ENCODE results near the gene ADGRB3. TPM values are rescaled to one million over a fixed set of nuclear protein-coding genes. Genes with fewer than 3 reads are reported as not detected.

Gene ADGRB3
- total and polyA plus RNA-seq, 2 donors (not counting 3 experiments of a cell fraction or from before 2014, with no cell fraction given) = not detected

DNA sequence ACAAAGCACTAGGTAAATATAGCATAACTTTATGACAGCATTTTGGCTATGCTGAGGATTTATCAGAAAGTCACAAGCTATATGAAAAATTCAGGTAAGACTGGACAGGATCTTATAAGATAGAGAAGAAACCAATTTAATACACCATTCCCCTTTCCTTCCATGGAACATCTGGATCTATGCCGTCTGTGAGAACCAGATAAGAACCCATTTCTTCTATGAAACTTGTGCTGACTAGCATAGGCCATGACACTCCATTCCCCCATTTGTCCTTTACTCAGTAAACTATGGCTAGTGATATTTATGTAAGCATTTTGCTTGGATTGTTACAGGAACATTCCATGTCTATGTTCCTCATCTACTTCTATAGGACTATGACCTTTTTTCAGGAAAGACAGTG, 437.7 kb downstream of the ADGRB3 start:
- no peak for FAIRE-seq
- H3K4me3 ChIP-seq (replicated peaks in 1 of 3; ENCODE audit: insufficient read depth in 1 of 3, low read depth in 1 of 3, low read length in 3 of 3) = no peak overlapping the region
- CTCF ChIA-PET = no interaction called here
- dilution Hi-C loops (cut with MboI; ENCODE audit: extremely low pct_ligation_motif_present, low sequenced_read_pairs) = no loop called here
- intact Hi-C loops (cut with micrococcal nuclease) = no loop called here
- no peaks in the 10 kb centered on the region for H3K9me3 ChIP-seq (replicated peaks; ENCODE audit: control insufficient read depth, insufficient read depth, low read length)
- no peak overlapping the region for H2AFZ ChIP-seq (ENCODE audit: low read depth, low read length)
- no peaks in the 10 kb centered on the region for H3K4me1 ChIP-seq (ENCODE audit: control insufficient read depth, extremely low read depth, insufficient read depth, low read length)
- no TSS peak for BruUV-seq (replicated peaks)
- DNase-seq (ENCODE audit: low read depth, low spot score) = no peak
- H3K79me2 ChIP-seq (ENCODE audit: control insufficient read depth, insufficient read depth, low read length) = no peaks in the 10 kb centered on the region
- H3K36me3 ChIP-seq (ENCODE audit: control insufficient read depth in 2 of 2, extremely low read depth in 1 of 2, insufficient read depth in 2 of 2, low read length in 2 of 2) = no peaks in the 10 kb centered on the region
- POLR2A ChIA-PET = no interaction called here
- no peaks in the 10 kb centered on the region for H4K20me1 ChIP-seq (replicated peaks; ENCODE audit: control insufficient read depth, extremely low read depth, insufficient read depth, low read length)
- H3K9ac ChIP-seq (replicated peaks; ENCODE audit: extremely low read depth, insufficient read depth, low read length) = no peak overlapping the region
- no peaks in the 10 kb centered on the region for H3K27me3 ChIP-seq (ENCODE audit: control insufficient read depth in 2 of 2, insufficient read depth in 2 of 2, low read length in 2 of 2)
- no peak overlapping the region for H3K27ac ChIP-seq (ENCODE audit: insufficient read depth, low read depth, low read length)
- H3K9me1 ChIP-seq (replicated peaks; ENCODE audit: control insufficient read depth, extremely low read depth, insufficient read depth, low read length) = no peaks in the 10 kb centered on the region
- TF ChIP-seq POLR2A (IDR thresholded peaks at IDR 0.05; ENCODE audit: low read depth, low read length) (no peak), JUN (IDR thresholded peaks at IDR 0.05; ENCODE audit: borderline replicate concordance, insufficient read depth, insufficient read length, low read depth) (no peak), MYC (IDR thresholded peaks at IDR 0.05; ENCODE audit: low read depth, low read length) (no peak), POLR2AphosphoS5 (IDR thresholded peaks at IDR 0.05; ENCODE audit: insufficient read depth, low read depth, low read length) (no peak), FOS (IDR thresholded peaks at IDR 0.05; ENCODE audit: borderline replicate concordance, insufficient read depth, low read length) (no peak)
- TF ChIP-seq, protein P1, sequence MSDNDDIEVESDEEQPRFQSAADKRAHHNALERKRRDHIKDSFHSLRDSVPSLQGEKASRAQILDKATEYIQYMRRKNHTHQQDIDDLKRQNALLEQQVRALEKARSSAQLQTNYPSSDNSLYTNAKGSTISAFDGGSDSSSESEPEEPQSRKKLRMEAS (IDR thresholded peaks at IDR 0.05; ENCODE audit: insufficient read depth, insufficient read length) = no peak
- no peak overlapping the region for H3K4me2 ChIP-seq (ENCODE audit: insufficient read depth, low read length)

DNA sequence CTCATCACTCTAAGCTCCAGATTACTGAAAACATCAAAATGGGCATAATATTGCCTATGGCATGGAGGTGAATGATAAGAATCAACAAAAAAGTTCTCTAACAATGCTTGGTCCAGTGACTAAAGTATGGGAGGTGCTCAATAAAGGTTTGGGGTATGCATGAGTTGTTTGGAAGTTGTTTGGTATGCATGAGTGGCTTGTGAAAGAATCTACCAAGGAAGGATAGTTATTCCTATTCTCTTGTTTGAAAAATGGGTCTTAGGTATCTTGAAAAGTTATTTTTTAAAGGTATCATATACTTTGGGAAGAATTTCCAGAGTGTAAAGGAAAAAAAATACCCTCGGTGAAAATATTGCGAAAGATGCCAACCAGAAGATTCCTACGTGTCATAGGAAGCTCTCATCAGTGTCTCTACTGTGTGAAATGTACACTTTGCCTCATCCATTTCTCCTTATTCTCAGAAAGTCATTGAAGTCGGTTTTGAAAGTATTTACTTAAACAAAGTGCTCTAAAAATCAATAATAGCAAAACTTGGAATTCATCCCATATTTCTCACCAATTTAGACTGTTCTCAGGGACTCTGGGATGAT, 449.8 kb downstream of the ADGRB3 start:
- no peak overlapping the region for H3K9ac ChIP-seq (replicated peaks; ENCODE audit: extremely low read depth, insufficient read depth, low read length)
- CTCF ChIA-PET = no interaction called here
- BruUV-seq (replicated peaks) = no TSS peak
- H3K4me2 ChIP-seq (ENCODE audit: insufficient read depth, low read length) = no peak overlapping the region
- DNase-seq (ENCODE audit: low read depth, low spot score) (no peak), FAIRE-seq (no peak)
- no peak overlapping the region for H2AFZ ChIP-seq (ENCODE audit: low read depth, low read length)
- intact Hi-C loops (cut with micrococcal nuclease) (no loop called here), dilution Hi-C loops (cut with MboI; ENCODE audit: extremely low pct_ligation_motif_present, low sequenced_read_pairs) (no loop called here)
- TF ChIP-seq GATA2 (IDR thresholded peaks at IDR 0.05; ENCODE audit: insufficient read depth, insufficient read length, low read depth, low read length) (no peak), JUN (IDR thresholded peaks at IDR 0.05; ENCODE audit: borderline replicate concordance, insufficient read depth, insufficient read length, low read depth) (no peak), POLR2AphosphoS5 (IDR thresholded peaks at IDR 0.05; ENCODE audit: insufficient read depth, low read depth, low read length) (no peak)
- H3K27me3 ChIP-seq (ENCODE audit: control insufficient read depth in 2 of 2, insufficient read depth in 2 of 2, low read length in 2 of 2) = no peaks in the 10 kb centered on the region
- no peaks in the 10 kb centered on the region for H3K79me2 ChIP-seq (ENCODE audit: control insufficient read depth, insufficient read depth, low read length)
- H3K4me1 ChIP-seq (ENCODE audit: control insufficient read depth, extremely low read depth, insufficient read depth, low read length) = no peaks in the 10 kb centered on the region
- H3K9me1 ChIP-seq (replicated peaks; ENCODE audit: control insufficient read depth, extremely low read depth, insufficient read depth, low read length) = no peaks in the 10 kb centered on the region
- H3K4me3 ChIP-seq (replicated peaks in 1 of 3; ENCODE audit: insufficient read depth in 1 of 3, low read depth in 1 of 3, low read length in 3 of 3) = no peak overlapping the region
- no peak overlapping the region for H3K27ac ChIP-seq (ENCODE audit: insufficient read depth, low read depth, low read length)
- no peaks in the 10 kb centered on the region for H4K20me1 ChIP-seq (replicated peaks; ENCODE audit: control insufficient read depth, extremely low read depth, insufficient read depth, low read length)
- H3K9me3 ChIP-seq (replicated peaks; ENCODE audit: control insufficient read depth, insufficient read depth, low read length) = no peaks in the 10 kb centered on the region
- POLR2A ChIA-PET = no interaction called here
- no peaks in the 10 kb centered on the region for H3K36me3 ChIP-seq (ENCODE audit: control insufficient read depth in 2 of 2, extremely low read depth in 1 of 2, insufficient read depth in 2 of 2, low read length in 2 of 2)
